OCI-LY3 (cell line): ENCODE results near the gene MAB21L3.

Experiments
- CTCF ChIP-seq: fragments of 200-600, 300-600 bp; sonication (generic); IDR thresholded peaks from 2 replicates; pipeline ENCODE4 v1.5.1; 2014; ENCODE audit warnings: antibody characterized with exemption, low read length, low read depth
- EZH2phosphoT487 ChIP-seq: fragments of 200-600 bp; shearing (Covaris generic); IDR thresholded peaks from 2 replicates; pipeline ENCODE4 v1.6.1; 2018; ENCODE audit warnings: antibody characterized with exemption, mixed run types, low read depth

- TF ChIP-seq CTCF: no peak
- no peak for TF ChIP-seq EZH2phosphoT487
Observed at GRCh38 chr1:116176306-116176789, 65.1 kb downstream of the MAB21L3 start.
